Panc1 (cell line): ENCODE results near the gene COQ8A.
"Not testable (repeated sequence)": the region's sequence is repeated elsewhere in the genome, so short reads cannot be mapped to it uniquely, and the experiment has no call there.

Experiments
- CTCF ChIP-seq: fragments of 450-650 bp; IDR thresholded peaks from 2 replicates; pipeline ENCODE4 v1.5.1; 2017; ENCODE audit warnings: mild to moderate bottlenecking
- POLR2AphosphoS5 ChIP-seq: IDR thresholded peaks from 2 replicates; pipeline ENCODE4 v1.6.1; 2012; ENCODE audit warnings: mild to moderate bottlenecking, low read depth, low read length, moderate library complexity
- REST ChIP-seq, 2 experiments: IDR thresholded peaks; 2 replicates each; pipeline ENCODE4 v1.6.1; 2011 to 2012; ENCODE audit warnings: low read depth in 2 of 2, control low read depth in 1 of 2, low read length in 1 of 2, mild to moderate bottlenecking in 1 of 2, moderate library complexity in 1 of 2; ENCODE audit not compliant: insufficient read depth in 1 of 2
- SIN3A ChIP-seq: IDR thresholded peaks from 2 replicates; pipeline ENCODE4 v1.6.1; 2012; ENCODE audit warnings: low read depth, mild to moderate bottlenecking, low read length, moderate library complexity, borderline replicate concordance; ENCODE audit not compliant: insufficient read depth

DNA sequence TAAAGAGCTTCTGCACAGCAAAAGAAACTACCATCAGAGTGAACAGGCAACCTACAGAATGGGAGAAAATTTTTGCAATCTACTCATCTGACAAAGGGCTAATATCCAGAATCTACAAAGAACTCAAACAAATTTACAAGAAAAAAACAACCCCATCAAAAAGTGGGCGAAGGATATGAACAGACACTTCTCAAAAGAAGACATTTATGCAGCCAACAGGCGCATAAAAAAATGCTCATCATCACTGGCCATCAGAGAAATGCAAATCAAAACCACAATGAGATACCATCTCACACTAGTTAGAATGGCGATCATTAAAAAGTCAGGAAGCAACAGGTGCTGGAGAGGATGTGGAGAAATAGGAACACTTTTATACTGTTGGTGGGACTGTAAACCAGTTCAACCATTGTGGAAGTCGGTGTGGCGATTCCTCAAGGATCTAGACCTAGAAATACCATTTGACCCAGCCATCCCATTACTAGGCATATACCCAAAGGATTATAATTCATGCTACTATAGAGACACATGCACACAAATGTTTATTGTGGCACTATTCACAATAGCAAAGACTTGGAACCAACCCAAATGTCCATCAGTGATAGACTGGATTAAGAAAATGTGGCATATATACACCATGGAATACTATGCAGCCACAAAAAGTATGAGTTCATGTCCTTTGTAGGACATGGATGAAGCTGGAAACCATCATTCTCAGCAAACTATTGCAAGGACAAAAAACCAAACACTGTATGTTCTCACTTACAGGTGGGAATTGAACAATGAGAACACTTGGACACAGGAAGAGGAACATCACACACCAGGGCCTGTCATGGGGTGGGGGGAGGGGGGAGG is 10.6 kb upstream of the COQ8A start:
- not testable (repeated sequence) for TF ChIP-seq REST (IDR thresholded peaks at IDR 0.05; ENCODE audit: insufficient read depth in 1 of 2, low read depth in 2 of 2, low read length in 1 of 2); CTCF; SIN3A; POLR2AphosphoS5
